GM21619 (cell line): ENCODE measurements around the gene CRYBB1.

Experiments used
- ATAC-seq: cut with Tn5 transposase; IDR thresholded peaks from one replicate; pipeline ENCODE4 v1.9.1; 2021; ENCODE audit not compliant: unreplicated experiment

Gene CRYBB1

DNA sequence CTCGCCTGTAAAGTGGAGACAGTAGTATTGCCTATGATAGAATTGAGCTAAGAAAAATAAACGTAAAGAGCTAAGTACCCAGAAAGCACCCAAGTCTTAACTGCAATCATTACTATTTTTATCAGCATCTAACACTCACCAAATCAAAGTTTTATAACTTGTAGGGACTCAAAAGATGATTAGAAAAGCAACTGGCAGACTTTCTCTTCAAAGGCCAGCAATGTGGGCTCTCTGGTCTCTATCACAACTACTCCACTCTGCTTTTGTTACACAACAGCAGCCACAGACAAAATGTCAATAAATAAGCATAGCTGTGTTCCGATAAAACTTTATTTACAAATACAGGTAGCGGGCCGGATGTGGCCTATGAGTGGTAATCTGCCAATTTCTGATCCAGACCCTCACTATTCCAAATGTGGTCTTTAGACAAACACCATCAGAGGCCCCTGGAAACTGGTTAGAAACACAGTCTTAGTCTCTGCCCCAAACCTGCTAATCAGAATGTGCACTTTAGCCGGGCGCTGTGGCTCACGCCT is 36.1 kb downstream of the CRYBB1 start:
- no peak for ATAC-seq

DNA sequence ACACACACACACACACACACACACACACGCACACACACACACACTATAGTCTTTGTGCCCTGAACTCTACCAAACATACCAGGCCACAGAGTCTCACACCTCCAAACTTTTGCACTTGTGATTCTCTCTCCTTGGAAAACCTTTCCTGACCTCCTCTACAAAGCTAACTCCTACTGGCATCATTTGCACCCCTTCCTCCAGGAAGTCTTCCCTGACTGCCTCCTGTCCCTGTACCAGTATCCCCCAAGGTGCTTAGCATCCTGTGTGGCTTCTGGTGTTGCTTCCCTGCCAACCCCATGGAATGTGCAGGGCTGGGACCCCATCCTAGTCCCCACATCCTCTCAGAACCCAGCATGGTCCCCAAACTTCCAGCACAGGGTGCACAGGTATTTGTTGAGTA is 36.8 kb downstream of the CRYBB1 start:
- no peak for ATAC-seq

- ATAC-seq, result no peak
Observed at GRCh38 chr22:26580240-26580962, 37.4 kb downstream of the CRYBB1 start.

DNA sequence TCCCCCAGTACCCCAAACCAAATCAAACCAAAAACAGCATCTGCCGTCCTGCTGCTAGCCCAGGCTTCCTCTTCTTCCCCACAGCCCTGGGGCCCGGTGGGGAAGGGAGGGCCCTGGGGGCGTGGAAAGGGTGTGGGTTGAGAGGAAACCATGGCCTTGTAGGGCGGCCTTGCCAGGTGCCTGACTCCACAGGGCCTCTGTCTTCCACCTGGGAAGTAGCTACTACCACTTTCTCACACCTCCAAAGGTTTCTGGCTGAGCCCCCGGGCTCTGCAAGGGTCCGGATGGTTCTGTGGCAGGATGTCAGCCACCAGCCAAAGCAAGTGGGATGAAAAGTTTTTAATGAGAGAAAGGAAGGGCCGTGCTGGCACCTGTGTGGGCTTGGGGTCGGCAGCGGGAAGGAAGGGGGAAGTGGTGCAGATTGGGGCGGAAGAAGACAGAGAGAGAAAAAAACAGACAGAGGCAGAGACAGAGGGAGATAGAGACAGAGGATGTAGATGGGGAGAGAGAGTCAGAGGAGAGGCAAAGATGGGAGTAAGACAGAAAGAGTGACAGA is 38.4 kb downstream of the CRYBB1 start:
- peak; percentile 75 for ATAC-seq

DNA sequence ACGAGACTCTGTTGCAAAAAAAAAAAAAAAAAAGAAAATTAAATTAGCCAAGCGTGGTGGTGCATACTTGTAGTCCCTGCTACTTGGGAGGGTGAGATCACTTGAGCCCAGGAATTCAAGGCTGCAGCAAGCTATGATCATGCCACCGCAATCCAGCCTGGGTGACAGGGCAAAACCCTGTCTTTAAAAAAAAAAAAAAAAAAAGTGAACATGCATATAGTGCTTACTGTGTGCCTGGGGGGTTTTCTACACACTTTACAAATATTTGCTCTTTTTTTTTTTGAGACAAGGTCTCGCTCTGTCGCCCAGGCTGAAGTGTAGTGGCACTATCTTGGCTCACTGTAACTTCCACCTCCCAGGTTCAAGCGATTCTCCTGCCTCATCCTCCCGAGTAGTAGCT is 40.7 kb downstream of the CRYBB1 start:
- ATAC-seq, result no peak

GRCh38 chr22:26576026-26576680 is 41.7 kb downstream of the CRYBB1 start:
- ATAC-seq, result no peak

DNA sequence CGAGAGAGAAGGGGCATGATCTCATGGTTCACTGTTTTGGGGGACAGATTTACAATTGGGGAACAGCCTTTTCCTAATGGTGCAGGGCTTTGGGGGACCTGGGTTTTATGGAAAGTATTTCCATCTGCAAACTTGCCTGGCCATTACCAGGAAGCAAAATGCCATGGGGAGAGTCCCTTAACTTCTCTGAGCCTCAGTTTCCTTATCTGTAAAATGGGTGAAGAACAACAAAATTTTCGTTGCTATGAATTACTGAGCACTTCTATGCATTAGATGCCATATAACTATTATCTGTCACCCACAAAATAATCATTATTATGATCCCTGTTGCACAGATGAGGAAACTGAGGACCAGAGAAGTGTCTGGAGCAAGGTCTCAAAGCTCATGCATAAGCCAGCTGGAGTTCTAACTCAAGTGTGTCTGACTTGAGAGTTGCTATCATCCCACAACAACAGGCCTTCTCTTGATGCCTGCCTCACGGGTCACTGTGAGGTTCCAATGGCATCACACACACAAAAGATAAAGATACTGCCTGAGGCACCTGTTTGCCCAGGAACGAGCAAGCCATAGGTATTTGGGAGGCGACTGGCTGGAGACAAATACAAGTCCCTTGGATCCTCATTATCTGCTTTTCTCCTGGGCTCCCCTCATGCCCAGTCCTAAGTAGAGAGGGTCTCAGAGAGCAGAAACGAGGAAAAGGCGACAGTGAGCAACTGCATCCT is 43.7 kb downstream of the CRYBB1 start:
- no peak for ATAC-seq

DNA sequence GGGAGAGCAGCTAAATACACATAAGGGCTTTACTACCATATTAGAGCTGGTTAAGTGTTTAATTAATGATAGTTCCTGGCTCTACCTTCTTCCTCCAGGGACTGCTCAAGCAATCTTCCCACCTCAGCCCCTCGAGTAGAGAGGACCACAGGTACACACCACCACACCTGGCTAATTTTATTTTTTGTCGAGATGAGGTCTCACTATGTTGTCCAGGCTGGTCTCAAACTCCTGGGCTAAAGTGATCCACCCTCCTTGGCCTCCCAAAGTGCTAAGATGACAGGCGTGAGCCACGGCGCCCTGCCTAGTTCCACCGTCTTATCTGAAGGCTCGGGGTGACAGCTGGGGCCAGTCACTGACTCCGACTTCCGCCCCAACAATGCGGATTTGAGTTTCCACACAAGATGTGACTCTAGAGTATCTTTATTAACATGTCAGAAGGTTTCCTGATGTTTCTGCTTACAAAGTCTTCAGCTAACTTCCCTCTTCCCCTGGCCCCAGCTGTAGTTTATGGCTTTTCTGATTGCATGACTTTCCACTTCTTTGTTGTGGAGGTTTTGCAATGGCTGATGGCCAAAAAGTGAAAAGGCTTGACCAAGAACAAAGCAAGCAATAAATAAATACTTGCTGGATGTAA is 44.7 kb downstream of the CRYBB1 start:
- no peak for ATAC-seq

DNA sequence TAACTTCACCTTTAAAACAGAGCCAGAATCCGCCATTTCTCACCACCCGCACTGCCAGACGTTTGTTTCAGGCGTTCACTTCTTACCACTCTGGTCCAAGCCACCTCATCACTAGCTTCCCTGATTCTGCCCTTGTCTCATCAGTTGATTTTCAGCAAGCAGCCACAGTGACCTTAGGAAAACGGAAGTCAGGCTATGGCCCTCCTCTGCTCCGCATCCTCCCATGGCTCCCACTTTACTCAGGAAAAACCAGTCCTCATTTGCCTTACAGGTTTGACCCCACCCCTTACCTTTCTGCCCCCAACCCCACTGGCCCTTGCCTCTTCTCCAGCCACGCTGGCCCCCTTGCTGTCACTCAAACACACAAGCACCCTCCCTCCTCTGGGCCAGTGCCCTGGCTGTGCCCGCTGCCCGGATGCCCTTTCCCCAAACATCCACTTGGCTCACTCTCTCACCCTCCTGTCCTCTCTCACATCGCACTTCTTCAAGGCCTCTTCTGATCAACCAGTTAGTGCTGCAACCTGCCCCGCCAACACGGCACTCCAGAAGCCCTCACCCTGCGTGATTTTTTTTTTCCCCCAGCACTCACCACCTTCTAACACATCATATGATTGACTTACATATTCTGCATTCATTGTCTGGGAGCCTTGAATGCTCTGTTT is 46.8 kb downstream of the CRYBB1 start:
- ATAC-seq, result no peak

GRCh38 chr22:26570115-26570514 is 47.7 kb downstream of the CRYBB1 start:
- no peak for ATAC-seq

DNA sequence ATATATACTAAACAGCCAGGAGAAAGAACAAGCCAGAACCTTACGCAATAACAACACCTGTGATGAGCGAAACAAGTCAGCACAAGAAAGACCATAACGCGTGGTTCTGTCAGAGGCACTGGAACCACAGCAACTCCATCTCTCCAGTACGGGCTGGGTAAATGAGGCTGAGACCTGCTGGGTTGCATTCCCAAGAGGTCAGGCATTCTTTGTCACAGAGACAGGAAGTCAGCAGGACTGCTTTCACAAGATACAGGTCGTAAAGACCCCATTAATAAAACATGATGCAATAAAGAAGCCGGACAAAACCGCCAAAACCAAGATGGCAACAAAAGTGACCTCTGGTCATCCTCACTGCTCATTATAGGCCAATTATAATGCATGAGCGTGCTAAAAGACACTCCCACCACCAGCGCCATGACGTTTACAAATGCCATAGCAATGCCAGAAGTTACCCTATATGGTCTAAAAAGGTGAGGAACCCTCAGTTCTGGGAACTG is 49.6 kb downstream of the CRYBB1 start:
- no peak for ATAC-seq

DNA sequence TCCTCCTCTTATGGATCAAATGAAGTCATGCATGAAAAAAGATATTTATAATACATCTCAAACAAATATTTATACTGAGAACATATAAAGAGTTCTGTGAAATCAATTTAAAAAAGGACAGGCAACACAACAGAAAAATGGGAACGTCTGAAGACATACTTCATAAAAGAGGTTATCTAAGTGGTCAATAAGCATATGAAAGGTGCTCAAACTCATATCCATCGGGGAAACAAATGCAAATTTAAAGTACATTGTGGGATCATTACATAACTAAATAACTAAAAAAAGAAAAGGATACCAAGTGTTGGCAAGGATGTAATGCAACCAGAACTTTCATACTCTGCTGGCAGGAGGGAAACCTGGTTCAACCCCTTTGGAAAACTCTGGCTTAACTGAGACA is 50.2 kb downstream of the CRYBB1 start:
- no peak for ATAC-seq

GRCh38 chr22:26566994-26567393 is 50.8 kb downstream of the CRYBB1 start:
- ATAC-seq, result no peak

DNA sequence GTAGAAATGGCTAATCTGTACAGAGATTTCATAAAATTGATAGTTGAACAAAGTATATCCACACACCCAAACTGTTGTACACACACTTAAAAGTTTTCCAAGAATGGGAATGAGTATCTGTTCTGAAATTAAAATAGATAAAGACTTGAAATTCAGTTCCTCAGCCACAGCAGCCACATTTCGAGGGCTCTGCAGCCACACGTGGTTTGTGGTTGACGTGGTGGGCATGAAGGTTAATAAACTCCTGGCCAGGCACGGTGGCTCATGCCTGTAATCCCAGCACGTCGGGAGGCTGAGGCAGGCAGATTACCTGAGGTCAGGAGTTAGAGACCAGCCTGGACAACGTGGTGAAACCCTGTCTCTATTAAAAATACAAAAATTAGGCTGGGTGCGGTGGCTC is 51.9 kb downstream of the CRYBB1 start:
- ATAC-seq, result no peak

DNA sequence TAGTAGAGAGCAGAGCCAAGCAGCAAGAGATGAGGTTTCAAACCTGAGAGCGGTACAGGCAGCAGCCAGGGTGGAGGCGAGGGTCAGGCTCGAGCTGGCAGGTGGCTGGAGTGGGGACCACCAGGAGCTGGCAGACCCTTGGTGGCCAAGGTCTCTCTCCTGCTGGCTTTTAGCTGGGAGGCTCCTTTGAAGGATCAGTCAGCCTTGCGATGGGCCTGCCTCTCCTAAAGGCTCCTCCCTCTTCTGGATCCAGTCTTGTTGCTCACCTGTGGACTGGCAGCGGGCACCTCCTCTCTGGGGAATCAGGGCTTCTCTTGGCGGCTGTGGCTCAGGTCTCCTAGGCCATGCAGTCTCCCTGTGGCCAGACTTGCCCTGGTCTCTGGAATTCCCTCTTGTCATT is 52.6 kb downstream of the CRYBB1 start:
- no peak for ATAC-seq

GRCh38 chr22:26564672-26565071 is 53.2 kb downstream of the CRYBB1 start:
- ATAC-seq, result no peak

GRCh38 chr22:26564181-26564580 is 53.6 kb downstream of the CRYBB1 start:
- no peak for ATAC-seq

GRCh38 chr22:26563022-26563421 is 54.8 kb downstream of the CRYBB1 start:
- no peak for ATAC-seq

- no peak for ATAC-seq
Observed at GRCh38 chr22:26561756-26562417, 55.9 kb downstream of the CRYBB1 start.
